ENCODE results near the gene HPS6.

DNA sequence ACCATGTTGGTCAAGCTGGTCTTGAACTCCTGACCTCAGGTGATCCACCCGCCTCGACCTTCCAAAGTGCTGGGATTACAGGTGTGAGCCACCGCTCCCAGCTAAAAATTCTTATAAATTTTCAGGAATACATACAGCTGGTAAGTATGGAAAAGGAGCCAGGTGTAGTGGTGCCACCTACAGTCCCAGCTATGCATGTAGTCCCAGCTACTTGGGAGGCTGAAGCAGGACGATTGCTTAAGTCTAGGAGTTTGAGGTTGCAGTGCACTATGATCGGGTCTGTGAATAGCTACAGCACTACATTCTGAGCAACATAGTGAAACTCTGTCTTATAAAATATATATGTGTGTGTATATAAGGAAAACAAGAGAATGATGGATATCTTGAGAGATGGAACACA is 36.0 kb downstream of the HPS6 start:
- TF ChIP-seq, protein P1, sequence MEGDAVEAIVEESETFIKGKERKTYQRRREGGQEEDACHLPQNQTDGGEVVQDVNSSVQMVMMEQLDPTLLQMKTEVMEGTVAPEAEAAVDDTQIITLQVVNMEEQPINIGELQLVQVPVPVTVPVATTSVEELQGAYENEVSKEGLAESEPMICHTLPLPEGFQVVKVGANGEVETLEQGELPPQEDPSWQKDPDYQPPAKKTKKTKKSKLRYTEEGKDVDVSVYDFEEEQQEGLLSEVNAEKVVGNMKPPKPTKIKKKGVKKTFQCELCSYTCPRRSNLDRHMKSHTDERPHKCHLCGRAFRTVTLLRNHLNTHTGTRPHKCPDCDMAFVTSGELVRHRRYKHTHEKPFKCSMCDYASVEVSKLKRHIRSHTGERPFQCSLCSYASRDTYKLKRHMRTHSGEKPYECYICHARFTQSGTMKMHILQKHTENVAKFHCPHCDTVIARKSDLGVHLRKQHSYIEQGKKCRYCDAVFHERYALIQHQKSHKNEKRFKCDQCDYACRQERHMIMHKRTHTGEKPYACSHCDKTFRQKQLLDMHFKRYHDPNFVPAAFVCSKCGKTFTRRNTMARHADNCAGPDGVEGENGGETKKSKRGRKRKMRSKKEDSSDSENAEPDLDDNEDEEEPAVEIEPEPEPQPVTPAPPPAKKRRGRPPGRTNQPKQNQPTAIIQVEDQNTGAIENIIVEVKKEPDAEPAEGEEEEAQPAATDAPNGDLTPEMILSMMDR (conservative IDR thresholded peaks at IDR 0.05; ENCODE audit: low read length) = no peak
- TF ChIP-seq EZH2phosphoT487 (IDR thresholded peaks at IDR 0.05; ENCODE audit: borderline replicate concordance, low read depth, low read length) = no peak
